Mucosa of rectum (tissue), 2 donors: ENCODE measurements around the gene ZNF215.

Source experiments
- H3K27ac ChIP-seq, 2 donors: one replicate each; pipeline ENCODE4 v1.7.0; 2013; ENCODE audit warnings: inconsistent platforms in 2 of 2, low read depth in 2 of 2, low read length in 2 of 2
- H3K27me3 ChIP-seq, 2 donors: one replicate each; pipeline ENCODE4 v1.7.0; 2013; ENCODE audit warnings: low read length in 2 of 2; ENCODE audit not compliant: control insufficient read depth in 2 of 2, insufficient read depth in 2 of 2
- H3K36me3 ChIP-seq, 2 donors: one replicate each; pipeline ENCODE4 v1.7.0; 2013; ENCODE audit warnings: low read length in 2 of 2; ENCODE audit not compliant: control insufficient read depth in 2 of 2, insufficient read depth in 2 of 2
- H3K4me1 ChIP-seq, 2 donors: one replicate each; pipeline ENCODE4 v1.7.0; 2013; ENCODE audit warnings: low read length in 2 of 2, mild to moderate bottlenecking in 1 of 2; ENCODE audit not compliant: control insufficient read depth in 2 of 2, insufficient read depth in 2 of 2
- H3K4me3 ChIP-seq, 2 donors: one replicate each; pipeline ENCODE4 v1.7.0; 2013; ENCODE audit warnings: low read length in 2 of 2
- H3K9ac ChIP-seq, 2 donors: one replicate each; pipeline ENCODE4 v1.7.0; 2013; ENCODE audit warnings: low read length in 2 of 2, low read depth in 1 of 2, mild to moderate bottlenecking in 1 of 2
- H3K9me3 ChIP-seq, 2 donors: one replicate each; pipeline ENCODE4 v1.7.0; 2013; ENCODE audit warnings: low read length in 2 of 2; ENCODE audit not compliant: control insufficient read depth in 2 of 2
- donor health status: healthy.
- donor health status: Normal muscosa, but diverticular disease.

Gene ZNF215

GRCh38 chr11:6988506-6988905, 62.3 kb downstream of the ZNF215 start:
- Histone ChIP-seq H3K9ac (no peak overlapping the region), H3K27ac (no peak overlapping the region), H3K9me3 (no peaks in the 10 kb centered on the region), H3K4me3 (no peak overlapping the region), H3K36me3 (no peaks in the 10 kb centered on the region), H3K4me1 (no peaks in the 10 kb centered on the region), H3K27me3 (no peaks in the 10 kb centered on the region)

GRCh38 chr11:6991227-6991626, 65.0 kb downstream of the ZNF215 start:
- H3K4me3 ChIP-seq: no peak overlapping the region
- H3K27me3 ChIP-seq: no peaks in the 10 kb centered on the region
- no peaks in the 10 kb centered on the region for H3K4me1 ChIP-seq
- H3K36me3 ChIP-seq: no peaks in the 10 kb centered on the region
- no peaks in the 10 kb centered on the region for H3K9me3 ChIP-seq
- no peak overlapping the region for H3K27ac ChIP-seq
- no peak overlapping the region for H3K9ac ChIP-seq

GRCh38 chr11:6992026-6992425, 65.8 kb downstream of the ZNF215 start:
- Histone ChIP-seq H3K4me3 (no peak overlapping the region), H3K27ac (no peak overlapping the region), H3K4me1 (no peaks in the 10 kb centered on the region), H3K36me3 (no peaks in the 10 kb centered on the region), H3K9me3 (no peaks in the 10 kb centered on the region), H3K9ac (no peak overlapping the region), H3K27me3 (no peaks in the 10 kb centered on the region)

GRCh38 chr11:6992457-6993417, 66.5 kb downstream of the ZNF215 start:
- H3K27me3 ChIP-seq: no peaks in the 10 kb centered on the region
- no peaks in the 10 kb centered on the region for H3K4me1 ChIP-seq
- no peak overlapping the region for H3K9ac ChIP-seq
- no peak overlapping the region for H3K4me3 ChIP-seq
- H3K27ac ChIP-seq: no peak overlapping the region
- H3K9me3 ChIP-seq: no peaks in the 10 kb centered on the region
- no peaks in the 10 kb centered on the region for H3K36me3 ChIP-seq

DNA sequence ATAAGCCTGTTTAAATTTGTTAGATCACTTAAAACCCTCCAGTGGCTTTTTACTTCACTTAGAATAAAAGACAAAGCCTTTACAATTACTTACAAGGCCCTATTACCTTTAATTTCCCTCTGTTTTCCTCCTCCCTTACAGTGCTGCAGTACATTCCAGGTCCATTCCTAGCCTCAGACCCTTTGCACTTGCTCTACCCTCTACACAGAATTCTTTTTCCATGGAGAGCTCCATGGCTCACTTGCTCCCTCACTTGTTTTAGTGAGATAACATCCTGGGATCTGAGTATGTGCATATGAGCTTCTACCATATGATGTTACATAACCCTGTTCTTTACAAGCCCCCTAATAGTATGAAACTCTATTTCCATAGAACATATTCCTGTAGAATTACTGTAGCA, 69.5 kb downstream of the ZNF215 start:
- no peaks in the 10 kb centered on the region for H3K36me3 ChIP-seq
- H3K4me1 ChIP-seq: no peaks in the 10 kb centered on the region
- H3K27ac ChIP-seq: no peak overlapping the region
- H3K9ac ChIP-seq: no peak overlapping the region
- no peaks in the 10 kb centered on the region for H3K9me3 ChIP-seq
- H3K27me3 ChIP-seq: no peaks in the 10 kb centered on the region
- H3K4me3 ChIP-seq: no peak overlapping the region

DNA sequence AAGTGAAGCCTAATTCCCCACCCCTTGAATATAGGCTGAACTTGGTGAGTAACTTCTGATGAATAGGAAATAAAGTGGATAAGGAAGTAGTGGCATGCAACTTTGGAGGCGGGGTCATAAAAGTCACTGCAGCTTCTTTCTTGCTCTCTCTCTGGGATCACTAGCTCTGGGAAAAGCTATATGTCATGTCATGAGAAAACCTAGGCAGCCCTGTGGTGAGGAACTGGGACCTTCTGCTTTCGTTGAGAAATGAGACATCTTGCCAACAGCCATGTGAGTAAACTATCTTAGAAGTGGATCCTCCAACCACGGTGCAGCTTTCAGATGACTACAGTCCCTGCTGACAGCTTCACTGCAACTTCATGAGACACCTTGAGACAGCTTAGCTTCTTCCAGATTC, 78.3 kb downstream of the ZNF215 start:
- Histone ChIP-seq H3K36me3 (no peaks in the 10 kb centered on the region), H3K27me3 (no peaks in the 10 kb centered on the region), H3K4me3 (no peak overlapping the region)

More for the DNA sequence above, 78.3 kb downstream of the ZNF215 start:
- H3K27ac ChIP-seq: no peak overlapping the region
- H3K9ac ChIP-seq: no peak overlapping the region
- H3K4me1 ChIP-seq: no peaks in the 10 kb centered on the region
- H3K9me3 ChIP-seq: no peaks in the 10 kb centered on the region
